Measurements from ENCODE around the gene UBE2I. TPM values are rescaled to one million over a fixed set of nuclear protein-coding genes. Genes with fewer than 3 reads are reported as not detected.

The UBE2I gene
- total RNA-seq, 2 experiments from 2014 or later = 245 to 254 TPM

DNA sequence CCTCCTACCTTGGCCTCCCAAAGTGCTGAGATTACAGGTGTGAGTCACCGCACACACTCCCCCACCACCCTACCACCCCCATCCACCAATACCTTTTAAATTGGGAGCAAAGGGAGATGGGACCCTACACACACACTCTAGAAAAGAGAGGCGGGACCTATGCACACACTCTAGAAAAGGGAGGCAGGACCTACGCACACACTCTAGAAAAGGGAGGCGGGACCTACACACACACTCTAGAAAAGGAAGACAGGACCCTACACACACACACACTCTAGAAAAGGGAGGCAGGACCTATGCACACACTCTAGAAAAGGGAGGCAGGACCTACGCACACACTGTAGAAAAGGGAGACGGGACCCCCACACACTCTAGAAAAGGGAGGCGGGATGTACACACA, 34.7 kb upstream of the UBE2I start:
- Mint-ChIP-seq H3K27me3 (peaks cover 17% of the 10 kb centered on the region), H3K36me3 (ENCODE audit: low read depth) (no peaks in the 10 kb centered on the region), H3K4me3 (no peak overlapping the region), H3K27ac (no peak overlapping the region), H3K9me3 (no peaks in the 10 kb centered on the region), H3K4me1 (ENCODE audit: low read depth) (no peaks in the 10 kb centered on the region)
- POLR2A ChIA-PET = no interaction called here
- CTCF ChIA-PET = no interaction called here
- no peak for TF ChIP-seq CTCF (IDR thresholded peaks at IDR 0.05)
- no peak for DNase-seq
- no peak for ATAC-seq
- intact Hi-C loops (cut with micrococcal nuclease) = no loop called here

DNA sequence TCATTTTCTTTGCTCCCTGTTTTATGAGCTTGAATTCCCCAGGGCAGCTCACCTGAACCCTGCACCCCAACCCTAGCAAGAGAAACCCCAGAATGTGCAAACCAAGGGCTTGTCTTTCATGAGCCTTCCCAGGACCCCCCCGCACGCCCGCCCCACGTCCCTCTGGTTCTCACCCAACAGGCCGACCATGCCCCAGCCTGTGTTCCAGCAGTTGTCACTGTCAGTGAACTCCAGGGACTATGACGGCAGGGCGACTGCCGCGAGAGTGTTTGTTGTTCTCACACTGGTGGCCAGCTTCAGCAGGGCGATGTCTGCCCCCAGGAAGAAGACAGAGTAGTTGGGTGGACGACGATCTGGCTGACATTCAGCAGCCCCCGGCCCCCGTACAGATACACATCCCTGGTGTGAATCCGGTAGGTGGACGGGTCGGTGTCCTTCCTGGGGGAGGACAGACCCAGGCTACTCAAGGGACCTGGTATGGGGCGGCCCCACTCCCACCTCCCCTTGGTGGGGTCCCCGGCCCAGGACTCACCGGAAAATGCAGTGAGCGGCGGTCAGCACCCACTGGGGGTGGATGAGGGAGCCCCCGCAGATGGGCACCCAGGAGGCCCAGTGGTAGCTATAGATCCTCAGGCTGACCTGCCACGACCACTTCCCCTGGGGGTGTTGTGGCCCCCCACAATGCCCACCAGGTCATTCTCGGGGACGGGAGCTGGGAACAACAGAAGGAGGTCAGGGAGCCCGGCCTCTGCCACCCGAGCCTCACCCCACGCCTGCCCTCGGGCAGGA, 33.5 kb upstream of the UBE2I start:
- no peaks in the 10 kb centered on the region for H3K9me3 Mint-ChIP-seq
- H3K27me3 Mint-ChIP-seq = peaks cover 16% of the 10 kb centered on the region
- no peak overlapping the region for H3K4me3 Mint-ChIP-seq
- H3K27ac Mint-ChIP-seq = no peak overlapping the region
- no peak for ATAC-seq
- no peak for DNase-seq
- POLR2A ChIA-PET = no interaction called here
- H3K36me3 Mint-ChIP-seq (ENCODE audit: low read depth) = no peaks in the 10 kb centered on the region
- no peaks in the 10 kb centered on the region for H3K4me1 Mint-ChIP-seq (ENCODE audit: low read depth)
- no peak for TF ChIP-seq CTCF (IDR thresholded peaks at IDR 0.05)
- CTCF ChIA-PET = no interaction called here
- intact Hi-C loops (cut with micrococcal nuclease) = no loop called here

DNA sequence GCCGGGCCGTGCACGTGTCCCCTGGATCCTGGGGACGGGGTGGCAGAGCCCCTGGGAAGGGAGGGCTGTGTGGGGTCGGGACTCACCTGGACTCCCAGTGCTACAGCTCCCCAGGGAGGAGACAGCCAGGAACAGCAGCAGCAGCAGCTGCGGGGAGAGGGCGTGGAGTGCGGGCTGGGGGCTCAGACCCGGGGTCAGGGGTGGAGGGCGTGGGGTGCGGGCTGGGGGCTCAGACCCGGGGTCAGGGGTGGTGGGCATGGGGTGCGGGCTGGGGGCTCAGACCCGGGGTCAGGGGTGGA, 32.9 kb upstream of the UBE2I start:
- intact Hi-C loops (cut with micrococcal nuclease) = no loop called here
- no peak overlapping the region for H3K27ac Mint-ChIP-seq
- DNase-seq (no peak), ATAC-seq (no peak)
- H3K4me1 Mint-ChIP-seq (ENCODE audit: low read depth) = no peaks in the 10 kb centered on the region
- H3K36me3 Mint-ChIP-seq (ENCODE audit: low read depth) = no peaks in the 10 kb centered on the region
- peaks cover 13% of the 10 kb centered on the region for H3K27me3 Mint-ChIP-seq
- no peak overlapping the region for H3K4me3 Mint-ChIP-seq
- no peaks in the 10 kb centered on the region for H3K9me3 Mint-ChIP-seq
- ChIA-PET POLR2A (no interaction called here), CTCF (no interaction called here)
- no peak for TF ChIP-seq CTCF (IDR thresholded peaks at IDR 0.05)

- Mint-ChIP-seq H3K9me3 (no peaks in the 10 kb centered on the region), H3K4me1 (ENCODE audit: low read depth) (no peaks in the 10 kb centered on the region), H3K27ac (no peak overlapping the region), H3K27me3 (peaks cover 13% of the 10 kb centered on the region), H3K36me3 (ENCODE audit: low read depth) (no peaks in the 10 kb centered on the region), H3K4me3 (no peak overlapping the region)
- CTCF ChIA-PET = no interaction called here
- POLR2A ChIA-PET = no interaction called here
- no peak for TF ChIP-seq CTCF (IDR thresholded peaks at IDR 0.05)
- intact Hi-C loops (cut with micrococcal nuclease) = no loop called here
- DNase-seq (no peak), ATAC-seq (no peak)
These were observed 32.3 kb upstream of the UBE2I start for GRCh38 chr16:1277151-1277598.

DNA sequence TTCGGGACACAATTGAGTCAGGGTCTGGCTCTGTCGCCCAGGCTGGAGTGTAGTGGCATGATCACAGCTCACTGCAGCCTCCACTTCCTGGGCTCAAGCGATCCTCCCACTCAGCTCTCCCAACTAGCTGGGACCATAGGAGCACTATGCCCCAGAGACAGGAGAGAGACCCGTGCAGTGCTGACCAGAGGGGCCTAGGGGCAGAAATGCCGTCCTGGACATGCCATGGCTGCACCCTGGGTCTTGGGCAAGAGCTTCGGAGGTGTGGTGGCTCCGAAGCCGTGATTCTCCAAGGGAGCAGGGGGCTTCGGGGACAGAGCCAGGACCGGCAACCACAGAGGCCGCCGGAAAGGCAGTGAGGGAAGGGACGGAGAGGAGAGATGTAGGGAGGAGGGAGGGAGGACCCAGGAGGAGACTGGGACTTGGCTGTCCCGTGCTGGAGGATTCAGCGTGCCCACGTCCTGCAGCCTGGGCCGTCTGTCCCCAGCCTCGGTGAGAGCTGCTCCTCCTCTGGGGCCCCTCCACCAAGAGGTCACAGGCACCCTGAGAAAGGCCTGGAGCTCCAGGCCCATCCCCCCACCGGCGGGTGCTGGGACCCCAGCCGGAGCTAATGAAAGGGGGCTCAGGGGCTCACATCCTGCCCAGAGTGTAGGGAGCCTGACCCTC, 31.7 kb upstream of the UBE2I start:
- H3K27me3 Mint-ChIP-seq = peaks cover 12% of the 10 kb centered on the region
- H3K27ac Mint-ChIP-seq = no peak overlapping the region
- DNase-seq = no peak
- H3K4me3 Mint-ChIP-seq = no peak overlapping the region
- ChIA-PET POLR2A (no interaction called here), CTCF (no interaction called here)
- intact Hi-C loops (cut with micrococcal nuclease) = no loop called here
- ATAC-seq = no peak
- no peaks in the 10 kb centered on the region for H3K36me3 Mint-ChIP-seq (ENCODE audit: low read depth)
- H3K4me1 Mint-ChIP-seq (ENCODE audit: low read depth) = no peaks in the 10 kb centered on the region
- no peak for TF ChIP-seq CTCF (IDR thresholded peaks at IDR 0.05)
- no peaks in the 10 kb centered on the region for H3K9me3 Mint-ChIP-seq

Data from activated CD8-positive, alpha-beta T cell treated with anti-CD3 and anti-CD28 coated beads for 36 hours (primary cell).